ENCODE data around the gene ORC2. TPM values are rescaled to one million over a fixed set of nuclear protein-coding genes. Genes with fewer than 3 reads are reported as not detected.
"Not testable (repeated sequence)": the region's sequence is repeated elsewhere in the genome, so short reads cannot be mapped to it uniquely, and the experiment has no call there.

The ORC2 gene
- total RNA-seq, 1 experiment from 2014 or later: 45.5 TPM

GRCh38 chr2:200968162-200968561 lies 4.7 kb upstream of the ORC2 start:
- peaks cover 23% of the 10 kb centered on the region for H3K4me1 ChIP-seq
- no peaks in the 10 kb centered on the region for H3K9me3 ChIP-seq
- intact Hi-C loops (cut with micrococcal nuclease; ENCODE audit: unreplicated experiment): no loop called here
- Mint-ChIP-seq H3K9me3 (ENCODE audit: unreplicated experiment) (no peaks in the 10 kb centered on the region), H3K27ac (ENCODE audit: unreplicated experiment) (peak overlapping the region; percentile 6), H3K36me3 (ENCODE audit: insufficient read depth, unreplicated experiment) (peaks cover 25% of the 10 kb centered on the region), H3K4me1 (ENCODE audit: low read depth, unreplicated experiment) (peaks cover 29% of the 10 kb centered on the region), H3K27me3 (ENCODE audit: insufficient read depth, unreplicated experiment) (no peaks in the 10 kb centered on the region), H3K4me3 (ENCODE audit: unreplicated experiment) (no peak overlapping the region)
- CTCF ChIA-PET: interaction anchor here (1.1 kb wide), 1 partner anchor 101 kb away, joined by 4 read pairs; no protein-coding TSS in a partner anchor
- POLR2A ChIA-PET: no interaction called here
- H3K4me3 ChIP-seq (ENCODE audit: low read depth, low read length): no peak overlapping the region
- TF ChIP-seq CTCF (IDR thresholded peaks at IDR 0.05; ENCODE audit: insufficient read depth in 1 of 2, low read depth in 1 of 2, low read length in 1 of 2, severe bottlenecking in 1 of 2, unreplicated experiment in 1 of 2): no peak
- BruUV-seq (replicated peaks): no TSS peak
- H3K27me3 ChIP-seq (replicated peaks; ENCODE audit: control insufficient read depth, insufficient read depth, low read length): no peaks in the 10 kb centered on the region
- H3K36me3 ChIP-seq (ENCODE audit: control insufficient read depth, insufficient read depth, low read length): no peaks in the 10 kb centered on the region; the same call in 1 of the 2 replicates
- DNase-seq: peak in 1 of 2 experiments; percentile 5

- Mint-ChIP-seq H3K4me1 (ENCODE audit: low read depth, unreplicated experiment) (peaks cover 38% of the 10 kb centered on the region), H3K27ac (ENCODE audit: unreplicated experiment) (no peak overlapping the region), H3K4me3 (ENCODE audit: unreplicated experiment) (no peak overlapping the region), H3K36me3 (ENCODE audit: insufficient read depth, unreplicated experiment) (peaks cover 32% of the 10 kb centered on the region), H3K9me3 (ENCODE audit: unreplicated experiment) (no peaks in the 10 kb centered on the region), H3K27me3 (ENCODE audit: insufficient read depth, unreplicated experiment) (no peaks in the 10 kb centered on the region)
- CTCF ChIA-PET: interaction anchor here (1.1 to 1.4 kb wide), 3 partner anchors 102 to 191 kb away, joined by 4 to 5 read pairs (median 4); no protein-coding TSS in a partner anchor
- BruUV-seq (replicated peaks): no TSS peak
- Histone ChIP-seq H3K36me3 (ENCODE audit: control insufficient read depth, insufficient read depth, low read length) (no peaks in the 10 kb centered on the region; the same call in 1 of the 2 replicates), H3K27me3 (replicated peaks; ENCODE audit: control insufficient read depth, insufficient read depth, low read length) (no peaks in the 10 kb centered on the region), H3K4me3 (ENCODE audit: low read depth, low read length) (no peak overlapping the region), H3K4me1 (peaks cover 31% of the 10 kb centered on the region), H3K9me3 (no peaks in the 10 kb centered on the region)
- intact Hi-C loops (cut with micrococcal nuclease; ENCODE audit: unreplicated experiment): no loop called here
- DNase-seq: no peak
- no peak for TF ChIP-seq CTCF (IDR thresholded peaks at IDR 0.05; ENCODE audit: insufficient read depth in 1 of 2, low read depth in 1 of 2, low read length in 1 of 2, severe bottlenecking in 1 of 2, unreplicated experiment in 1 of 2)
- POLR2A ChIA-PET: no interaction called here
These were observed 3.3 kb upstream of the ORC2 start for GRCh38 chr2:200966770-200967169.

- ChIA-PET CTCF (interaction anchor here (1.3 to 2.9 kb wide), 4 partner anchors 104 to 268 kb away, joined by 4 to 38 read pairs (median 7); partner anchors contain the start of genes HYCC2 and NDUFB3), POLR2A (interaction anchor here (1.0 to 2.5 kb wide), 4 partner anchors 22 to 105 kb away, joined by 3 to 11 read pairs (median 4); partner anchors contain the start of genes CLK1 and NIF3L1)
- Histone ChIP-seq H3K9me3 (no peaks in the 10 kb centered on the region), H3K4me1 (peaks cover 35% of the 10 kb centered on the region), H3K36me3 (ENCODE audit: control insufficient read depth, insufficient read depth, low read length) (no peaks in the 10 kb centered on the region; the same call in 1 of the 2 replicates), H3K27me3 (replicated peaks; ENCODE audit: control insufficient read depth, insufficient read depth, low read length) (no peaks in the 10 kb centered on the region), H3K4me3 (ENCODE audit: low read depth, low read length) (peak overlapping the region; percentile 64)
- intact Hi-C loops (cut with micrococcal nuclease; ENCODE audit: unreplicated experiment): loop anchor here (5.0 kb wide), 1 partner anchor 213 kb away; no protein-coding TSS in a partner anchor
- Mint-ChIP-seq H3K27ac (ENCODE audit: unreplicated experiment) (peak overlapping the region; percentile 97), H3K4me1 (ENCODE audit: low read depth, unreplicated experiment) (peaks cover 38% of the 10 kb centered on the region), H3K27me3 (ENCODE audit: insufficient read depth, unreplicated experiment) (no peaks in the 10 kb centered on the region), H3K4me3 (ENCODE audit: unreplicated experiment) (peak overlapping the region; percentile 91), H3K9me3 (ENCODE audit: unreplicated experiment) (no peaks in the 10 kb centered on the region), H3K36me3 (ENCODE audit: insufficient read depth, unreplicated experiment) (peaks cover 32% of the 10 kb centered on the region)
- no peak for TF ChIP-seq CTCF (IDR thresholded peaks at IDR 0.05; ENCODE audit: insufficient read depth in 1 of 2, low read depth in 1 of 2, low read length in 1 of 2, severe bottlenecking in 1 of 2, unreplicated experiment in 1 of 2)
- no peak for DNase-seq
- TSS peak; percentile 79 for BruUV-seq (replicated peaks)
These were observed 1.0 kb upstream of the ORC2 start for GRCh38 chr2:200964498-200964897.

GRCh38 chr2:200963918-200964252 lies 425 bp upstream of the ORC2 start:
- peak overlapping the region; percentile 97 for H3K27ac Mint-ChIP-seq (ENCODE audit: unreplicated experiment)
- peaks cover 33% of the 10 kb centered on the region for H3K36me3 Mint-ChIP-seq (ENCODE audit: insufficient read depth, unreplicated experiment)
- not testable (repeated sequence) for H3K27me3 Mint-ChIP-seq (ENCODE audit: insufficient read depth, unreplicated experiment); BruUV-seq (replicated peaks); H3K9me3 Mint-ChIP-seq (ENCODE audit: unreplicated experiment); H3K9me3 ChIP-seq; DNase-seq; H3K27me3 ChIP-seq (replicated peaks; ENCODE audit: control insufficient read depth, insufficient read depth, low read length); H3K36me3 ChIP-seq (ENCODE audit: control insufficient read depth, insufficient read depth, low read length)
- H3K4me3 ChIP-seq (ENCODE audit: low read depth, low read length): peak overlapping the region; percentile 64
- H3K4me3 Mint-ChIP-seq (ENCODE audit: unreplicated experiment): peak overlapping the region; percentile 91
- peaks cover 35% of the 10 kb centered on the region for H3K4me1 ChIP-seq
- POLR2A ChIA-PET: interaction anchor here (0.7 to 2.5 kb wide), 5 partner anchors 14 to 1036 kb away, joined by 4 to 11 read pairs (median 8); no protein-coding TSS in a partner anchor
- intact Hi-C loops (cut with micrococcal nuclease; ENCODE audit: unreplicated experiment): loop anchor here (1.0 to 5.0 kb wide), 5 partner anchors 44 to 213 kb away; partner anchors contain the start of gene CFLAR
- peaks cover 35% of the 10 kb centered on the region for H3K4me1 Mint-ChIP-seq (ENCODE audit: low read depth, unreplicated experiment)
- CTCF ChIA-PET: interaction anchor here (1.0 to 2.9 kb wide), 9 partner anchors 32 to 269 kb away, joined by 3 to 38 read pairs (median 4); partner anchors contain the start of genes HYCC2 and NDUFB3

Measured in Caco-2 (cell line).